ENCODE data around the gene DCST2. TPM values are rescaled to one million over a fixed set of nuclear protein-coding genes. Genes with fewer than 3 reads are reported as not detected.

The DCST2 gene
- total and polyA plus RNA-seq, 12 donors, result 0.14 to 15.2 (median 1.1) TPM; not detected in 2

DNA sequence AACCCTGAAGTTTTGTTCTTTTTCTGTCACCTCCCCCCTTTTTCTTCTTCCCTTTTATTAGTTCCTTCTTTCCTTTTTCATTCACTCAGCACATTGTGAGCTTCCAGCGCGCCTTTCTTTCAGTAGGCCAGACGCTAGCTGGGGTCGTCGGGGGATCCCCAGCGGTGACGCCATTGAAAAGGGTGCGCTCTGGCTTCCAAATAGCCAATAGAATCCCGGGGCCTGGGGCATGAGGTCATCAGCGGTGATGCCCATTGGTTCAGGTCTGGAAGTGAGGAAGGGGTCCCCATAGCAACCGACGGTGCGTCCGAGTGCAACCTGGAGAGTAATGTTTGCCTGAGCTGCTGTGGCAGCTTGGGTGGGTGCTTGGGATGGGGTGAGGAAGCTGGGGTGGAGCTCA is 38.1 kb upstream of the DCST2 start:
- Histone ChIP-seq H3K4me1 (replicated peaks in 1 of 2) (peaks cover 13 to 24% of the 10 kb centered on the region in 2 donors), H3K36me3 (replicated peaks in 1 of 2) (no peaks in the 10 kb centered on the region), H3K27me3 (no peaks in the 10 kb centered on the region), H3K4me3 (no peak overlapping the region), H3K27ac (no peak overlapping the region), H3K9me3 (replicated peaks in 1 of 3) (no peaks in the 10 kb centered on the region)
- DNase-seq, result no peak
- intact Hi-C loops (cut with DNase I), result no loop called here
- no peak for TF ChIP-seq POLR2A (IDR thresholded peaks at IDR 0.05)
- TF ChIP-seq, protein P1, sequence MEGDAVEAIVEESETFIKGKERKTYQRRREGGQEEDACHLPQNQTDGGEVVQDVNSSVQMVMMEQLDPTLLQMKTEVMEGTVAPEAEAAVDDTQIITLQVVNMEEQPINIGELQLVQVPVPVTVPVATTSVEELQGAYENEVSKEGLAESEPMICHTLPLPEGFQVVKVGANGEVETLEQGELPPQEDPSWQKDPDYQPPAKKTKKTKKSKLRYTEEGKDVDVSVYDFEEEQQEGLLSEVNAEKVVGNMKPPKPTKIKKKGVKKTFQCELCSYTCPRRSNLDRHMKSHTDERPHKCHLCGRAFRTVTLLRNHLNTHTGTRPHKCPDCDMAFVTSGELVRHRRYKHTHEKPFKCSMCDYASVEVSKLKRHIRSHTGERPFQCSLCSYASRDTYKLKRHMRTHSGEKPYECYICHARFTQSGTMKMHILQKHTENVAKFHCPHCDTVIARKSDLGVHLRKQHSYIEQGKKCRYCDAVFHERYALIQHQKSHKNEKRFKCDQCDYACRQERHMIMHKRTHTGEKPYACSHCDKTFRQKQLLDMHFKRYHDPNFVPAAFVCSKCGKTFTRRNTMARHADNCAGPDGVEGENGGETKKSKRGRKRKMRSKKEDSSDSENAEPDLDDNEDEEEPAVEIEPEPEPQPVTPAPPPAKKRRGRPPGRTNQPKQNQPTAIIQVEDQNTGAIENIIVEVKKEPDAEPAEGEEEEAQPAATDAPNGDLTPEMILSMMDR (IDR thresholded peaks at IDR 0.05), result no peak
- WGBS, 4 donors, result 67 to 77% (median 70%) methylated on average over 11 to 14 of the region's 14 CpGs

DNA sequence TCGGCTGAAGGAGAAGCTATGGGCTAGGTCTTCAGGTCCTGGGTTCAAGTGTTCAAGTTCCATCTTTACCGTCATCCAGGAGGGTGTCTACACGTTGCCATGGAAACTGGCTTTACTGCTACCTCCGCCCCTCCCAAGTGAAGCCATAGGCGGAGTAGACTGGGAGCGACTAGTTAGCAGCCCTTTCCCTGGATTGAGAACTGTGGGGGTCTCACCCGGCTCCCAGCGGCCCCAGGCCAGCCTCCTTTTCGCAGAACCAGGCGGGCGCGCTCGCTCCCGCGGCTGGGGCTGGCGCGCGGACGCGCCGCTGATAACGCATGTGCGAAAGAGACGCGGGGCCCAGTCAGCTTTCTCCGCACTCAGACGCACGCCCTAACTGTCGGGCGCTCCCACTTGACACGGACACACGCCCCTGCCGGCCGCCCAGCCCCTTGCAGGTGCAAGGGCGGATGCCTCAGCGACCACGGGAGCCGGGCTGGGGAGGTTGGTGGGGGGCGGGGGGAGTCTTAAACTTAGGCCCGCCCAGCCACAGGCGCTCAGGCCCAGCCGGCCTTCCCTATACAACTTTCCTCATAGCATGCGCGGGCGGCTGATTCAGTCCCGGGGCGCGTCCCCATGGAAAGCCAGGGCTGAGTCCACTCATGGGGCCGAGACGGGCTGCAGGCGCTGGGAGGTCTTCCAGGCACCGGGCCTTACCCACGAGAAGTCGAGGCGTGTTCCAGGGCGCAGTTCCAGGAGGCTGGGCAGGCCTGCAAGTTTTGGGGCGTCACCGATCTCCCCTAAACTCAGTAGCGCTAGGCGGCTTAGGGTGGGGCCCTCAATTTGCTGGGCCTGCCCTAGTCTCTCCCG is 37.4 kb upstream of the DCST2 start:
- 5 to 9% (median 7%) methylated on average over 16 to 61 of the region's 61 CpGs for WGBS, 4 donors
- peak; percentile 71 to 91 (median 84) for DNase-seq
- peak overlapping the region in 2 of 4 donors; percentile 43 to 52 for H3K4me3 ChIP-seq

DNA sequence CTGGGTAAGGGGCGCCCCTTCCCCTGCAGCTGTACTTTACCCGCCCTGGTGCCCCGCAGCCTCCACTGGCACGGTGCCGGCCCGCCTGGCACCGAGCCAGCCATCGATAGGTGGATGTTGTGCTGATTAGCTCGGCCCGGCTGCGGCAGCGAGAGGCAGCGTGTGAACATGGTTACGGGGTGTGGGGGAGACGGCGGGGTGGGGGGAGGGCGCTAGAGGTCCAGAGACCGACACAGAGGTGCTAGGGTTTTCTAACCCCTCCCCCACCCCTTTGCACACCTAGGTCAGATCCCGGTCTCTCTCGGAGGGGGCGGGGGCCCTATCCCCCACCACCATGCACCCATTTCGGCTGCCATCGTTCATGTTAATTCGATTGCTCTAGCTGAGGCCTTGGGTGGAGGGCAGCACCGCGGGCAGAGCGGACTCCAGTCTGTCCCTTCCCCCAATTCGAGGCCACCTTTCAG is 36.6 kb upstream of the DCST2 start:
- 13 to 32% (median 25%) methylated on average over 6 to 28 of the region's 28 CpGs for WGBS, 4 donors
- no peaks in the 10 kb centered on the region for H3K36me3 ChIP-seq (replicated peaks in 1 of 2)
- H3K27ac ChIP-seq, result peak overlapping the region in 2 of 5 donors; percentile 68 to 80
- DNase-seq, result no peak
- H3K4me1 ChIP-seq (replicated peaks in 1 of 2), result peaks cover 13 to 27% of the 10 kb centered on the region in 2 donors
- no peaks in the 10 kb centered on the region for H3K9me3 ChIP-seq (replicated peaks in 1 of 3)
- TF ChIP-seq POLR2A (IDR thresholded peaks at IDR 0.05), result no peak
- TF ChIP-seq, protein P1 (IDR thresholded peaks at IDR 0.05), result no peak
- intact Hi-C loops (cut with DNase I), result no loop called here
- peak overlapping the region in 1 of 4 donors; percentile 52 for H3K4me3 ChIP-seq
- H3K27me3 ChIP-seq, result no peaks in the 10 kb centered on the region

More for the DNA sequence above, 37.4 kb upstream of the DCST2 start:
- Histone ChIP-seq H3K36me3 (replicated peaks in 1 of 2) (no peaks in the 10 kb centered on the region), H3K27me3 (no peaks in the 10 kb centered on the region), H3K4me1 (replicated peaks in 1 of 2) (peaks cover 13 to 24% of the 10 kb centered on the region in 2 donors), H3K9me3 (replicated peaks in 1 of 3) (no peaks in the 10 kb centered on the region), H3K27ac (peak overlapping the region in 4 of 5 donors; percentile 2 to 80 (median 36))
- intact Hi-C loops (cut with DNase I), result no loop called here
- TF ChIP-seq POLR2A (IDR thresholded peaks at IDR 0.05), result peak in 1 of 2 donors; percentile 22
- TF ChIP-seq, protein P1 (IDR thresholded peaks at IDR 0.05), result peak; percentile 29 to 56 (median 44)

DNA sequence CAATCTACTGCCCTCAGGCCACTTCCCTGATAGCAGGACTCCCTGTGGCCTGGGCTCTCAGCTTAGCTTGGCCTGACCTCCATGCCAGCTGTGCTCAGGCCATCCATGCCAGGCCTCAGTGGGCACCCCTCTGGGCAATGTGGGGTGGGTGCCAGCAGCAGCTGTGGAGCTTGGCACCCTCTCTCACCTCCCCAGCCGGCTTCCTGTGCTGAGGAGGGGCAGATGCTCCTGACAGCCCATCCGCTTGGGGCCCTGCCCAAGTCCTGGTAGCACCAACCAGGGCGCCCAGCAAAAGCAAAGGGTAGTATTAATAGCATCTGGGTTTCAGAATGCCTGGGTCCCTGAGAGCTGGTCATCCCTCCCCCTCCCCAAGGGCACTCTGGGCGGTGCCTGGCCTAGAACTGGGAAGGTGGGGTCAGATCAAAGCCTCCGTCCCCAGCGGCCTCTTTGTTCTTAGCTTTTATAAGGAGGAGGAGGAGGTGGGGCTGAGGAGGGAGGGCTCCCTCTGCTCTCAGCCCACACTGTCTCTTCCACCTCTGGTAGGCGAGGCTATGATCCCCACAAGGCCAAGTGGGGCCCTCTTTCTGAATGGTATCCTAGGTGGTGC is 36.1 kb upstream of the DCST2 start:
- 40 to 55% (median 44%) methylated on average over 1 to 7 of the region's 7 CpGs for WGBS, 4 donors
- TF ChIP-seq POLR2A (IDR thresholded peaks at IDR 0.05), result no peak
- TF ChIP-seq, protein P1 (IDR thresholded peaks at IDR 0.05), result no peak
- Histone ChIP-seq H3K4me1 (replicated peaks in 1 of 2) (peaks cover 13 to 32% of the 10 kb centered on the region in 2 donors), H3K27ac (peak overlapping the region in 2 of 5 donors; percentile 68 to 80), H3K9me3 (replicated peaks in 1 of 3) (no peaks in the 10 kb centered on the region), H3K4me3 (no peak overlapping the region), H3K36me3 (replicated peaks in 1 of 2) (no peaks in the 10 kb centered on the region), H3K27me3 (no peaks in the 10 kb centered on the region)
- DNase-seq, result peak in 4 of 7 donors; percentile 32 to 66 (median 44)
- intact Hi-C loops (cut with DNase I), result no loop called here
